Hematopoietic multipotent progenitor cell treated with erythropoietin and hydrocortisone succinate and interleukin-3 and kit ligand, for 4 days (in vitro differentiated cells): ENCODE measurements around the gene TMEM242.

Experiments
- DNase-seq: peaks from one replicate; pipeline ENCODE4 v3.0.0-alpha.2; 2015

TMEM242 gene

DNA sequence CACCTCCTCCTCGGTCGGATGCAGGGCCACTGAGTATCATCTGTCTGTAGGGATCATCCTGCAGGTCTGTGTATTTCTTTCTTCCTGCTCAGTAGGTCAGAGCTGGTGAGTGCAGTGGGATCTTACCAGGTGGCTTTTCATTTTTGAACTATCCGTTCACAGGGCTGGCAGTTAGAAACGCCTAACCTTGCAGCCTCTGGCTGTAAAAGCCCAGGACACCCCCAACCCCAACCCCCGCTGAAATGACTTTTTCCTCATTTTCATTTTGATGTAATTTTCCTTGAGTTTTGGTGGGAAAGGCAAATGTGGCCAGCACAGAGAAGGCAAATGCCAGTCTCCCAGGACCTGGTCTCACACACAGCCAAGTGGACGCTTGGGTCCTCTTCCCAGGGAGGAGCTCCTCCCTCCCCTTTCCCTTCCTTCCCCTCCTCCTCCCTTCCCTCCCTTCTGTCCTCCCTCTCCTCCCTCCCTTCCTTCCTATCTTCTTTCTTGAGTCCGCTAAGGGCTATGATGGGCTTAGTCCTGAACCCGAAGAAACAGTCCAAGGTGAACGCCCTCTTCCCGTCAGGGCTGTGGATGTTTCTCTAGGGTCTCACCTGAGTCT, 36.0 kb downstream of the TMEM242 start:
- DNase-seq, result no peak

DNA sequence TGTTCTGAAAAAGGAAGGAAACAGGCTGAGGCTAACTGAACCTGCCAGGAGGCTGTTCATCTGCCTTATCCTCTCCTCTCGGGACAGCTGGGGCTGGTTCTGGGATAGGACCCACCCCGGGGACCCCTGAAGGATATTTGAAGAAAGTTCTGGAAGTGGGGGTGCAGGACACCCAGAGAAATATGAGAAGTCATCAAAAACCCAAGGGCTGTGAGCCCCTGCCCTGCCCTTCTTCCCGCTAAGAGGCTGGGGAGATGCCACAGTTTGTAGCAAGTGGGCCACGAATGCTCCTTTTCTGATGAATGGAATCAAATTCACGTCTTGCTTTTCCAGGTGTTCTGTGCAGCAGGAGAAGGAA, 37.9 kb downstream of the TMEM242 start:
- DNase-seq, result no peak

DNA sequence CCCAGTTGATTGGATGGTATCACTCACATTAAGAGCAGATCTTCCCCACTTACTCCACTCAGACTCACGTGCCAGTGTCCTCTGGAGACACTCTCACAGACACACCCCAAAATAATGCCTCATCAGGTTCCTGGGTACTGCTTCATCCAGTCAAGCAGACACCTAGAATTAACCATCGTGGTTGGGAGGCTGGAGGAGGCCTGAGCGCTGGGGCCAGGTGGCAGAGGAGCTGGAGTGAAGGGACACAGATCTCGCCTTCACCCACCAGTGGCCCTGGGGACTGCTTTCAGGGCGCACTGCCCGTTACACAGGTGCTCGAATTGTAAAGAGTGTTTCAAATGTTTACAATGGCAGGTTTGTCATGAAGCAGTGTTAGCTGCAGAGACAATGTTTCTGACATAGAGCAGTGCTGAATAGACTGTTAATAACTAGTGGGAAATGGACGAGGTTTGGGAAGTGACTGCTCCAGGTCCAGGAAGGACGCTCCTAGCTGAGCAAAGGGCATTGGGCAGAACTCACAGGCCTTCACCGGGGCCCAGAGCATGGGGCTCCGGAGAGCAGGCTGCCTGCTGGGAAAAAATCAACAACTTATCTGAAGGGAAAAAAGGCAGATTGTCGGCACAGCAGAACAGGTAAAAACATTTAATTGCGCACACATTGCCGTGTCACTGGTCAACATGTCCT, 38.4 kb downstream of the TMEM242 start:
- no peak for DNase-seq

DNA sequence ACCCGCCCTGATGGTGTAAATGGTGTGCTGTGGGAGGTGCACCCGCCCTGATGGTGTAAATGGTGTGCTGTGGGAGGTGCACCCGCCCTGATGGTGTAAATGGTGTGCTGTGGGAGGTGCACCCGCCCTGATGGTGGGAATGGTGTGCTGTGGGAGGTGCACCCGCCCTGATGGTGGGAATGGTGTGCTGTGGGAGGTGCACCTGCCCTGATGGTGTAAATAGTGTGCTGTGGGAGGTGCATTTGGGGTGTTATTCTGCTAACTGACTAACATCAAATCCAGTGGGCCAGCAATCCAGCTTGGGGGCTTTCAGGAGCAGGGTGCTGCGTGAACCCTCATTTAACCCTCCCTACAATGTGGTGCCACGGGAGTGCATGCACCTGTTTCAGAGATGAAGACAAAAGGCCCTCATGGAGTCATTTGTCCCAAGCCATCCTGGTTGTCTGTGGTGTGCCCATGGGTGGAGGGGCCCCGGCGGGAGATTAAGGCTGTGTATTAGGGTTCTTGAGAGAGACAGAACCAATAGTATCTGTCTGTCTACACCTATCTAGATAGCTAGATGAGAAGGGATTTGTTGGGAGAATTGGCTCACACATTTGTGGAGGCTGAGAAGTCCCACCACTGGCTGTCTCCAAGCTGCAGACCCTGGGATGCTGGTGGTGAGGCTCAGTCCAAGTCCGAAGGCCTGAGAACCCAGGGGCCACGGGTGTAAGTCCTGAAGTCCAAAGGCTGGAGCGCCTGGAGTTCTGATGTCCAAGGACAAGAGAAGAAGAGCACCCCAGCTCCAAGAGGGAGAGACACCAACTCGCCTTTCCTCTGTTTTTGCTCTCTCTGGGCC, 39.2 kb downstream of the TMEM242 start:
- no peak for DNase-seq

DNA sequence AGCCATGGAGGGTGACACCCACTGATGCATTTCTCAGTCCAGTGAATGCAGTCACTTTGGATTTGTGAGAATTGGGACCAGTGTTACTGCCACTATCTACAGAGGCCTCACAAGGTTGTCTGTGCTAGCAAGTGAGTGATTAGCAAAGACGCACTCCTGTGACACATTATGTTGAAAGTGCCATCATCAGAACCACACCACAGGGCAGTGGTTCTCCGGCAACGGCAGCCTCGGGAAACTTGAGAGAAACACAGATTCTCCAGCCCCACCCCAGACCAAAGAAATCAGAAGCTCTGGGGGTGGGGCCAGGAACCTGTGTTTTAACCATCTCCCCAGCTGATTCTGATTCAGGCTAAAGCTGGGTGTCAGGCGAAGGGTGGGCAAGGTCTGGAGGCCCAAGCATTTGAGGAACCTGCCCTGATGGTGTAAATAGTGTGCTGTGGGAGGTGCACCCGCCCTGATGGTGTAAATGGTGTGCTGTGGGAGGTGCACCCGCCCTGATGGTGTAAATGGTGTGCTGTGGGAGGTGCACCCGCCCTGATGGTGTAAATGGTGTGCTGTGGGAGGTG, 39.9 kb downstream of the TMEM242 start:
- DNase-seq, result peak; percentile 8

DNA sequence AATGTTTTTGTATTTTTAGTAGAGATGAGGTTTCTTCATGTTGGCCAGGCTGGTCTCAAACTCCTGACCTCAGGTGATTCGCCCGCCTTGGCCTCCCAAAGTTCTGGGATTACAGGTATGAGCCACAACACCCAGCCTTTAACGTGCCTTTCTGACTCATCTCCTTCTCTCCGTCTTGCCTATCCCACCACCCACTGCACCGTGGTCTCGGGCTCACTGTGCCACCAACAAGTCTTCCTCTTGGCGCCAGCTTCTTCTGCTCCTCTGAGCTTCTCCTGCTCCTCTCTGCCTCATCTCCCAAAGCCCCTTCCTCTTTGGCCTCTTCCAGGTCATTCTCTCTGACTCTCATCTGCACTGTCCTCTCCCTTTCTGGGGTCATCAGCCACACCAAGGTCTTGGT, 41.0 kb downstream of the TMEM242 start:
- DNase-seq, result no peak

DNA sequence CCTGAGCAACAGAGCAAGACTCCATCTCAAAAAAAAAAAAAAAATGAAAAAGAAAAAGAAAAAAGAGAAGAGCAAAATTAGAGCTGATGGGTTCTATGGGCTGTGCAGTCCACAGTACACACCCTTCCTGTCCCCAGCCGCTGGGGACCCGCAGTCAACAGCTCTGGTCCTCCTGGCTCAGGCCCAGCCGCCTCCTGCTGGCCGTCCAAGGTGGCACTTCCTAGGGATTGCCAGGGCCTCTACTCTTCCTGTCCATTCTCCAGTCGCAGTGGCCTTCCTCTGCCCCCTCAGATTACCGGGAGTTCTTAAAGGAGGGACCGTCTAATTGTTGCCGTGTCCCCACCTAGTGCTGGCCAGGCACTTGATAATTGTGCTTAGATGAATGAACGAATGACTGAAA, 41.7 kb downstream of the TMEM242 start:
- DNase-seq, result peak; percentile 87

DNA sequence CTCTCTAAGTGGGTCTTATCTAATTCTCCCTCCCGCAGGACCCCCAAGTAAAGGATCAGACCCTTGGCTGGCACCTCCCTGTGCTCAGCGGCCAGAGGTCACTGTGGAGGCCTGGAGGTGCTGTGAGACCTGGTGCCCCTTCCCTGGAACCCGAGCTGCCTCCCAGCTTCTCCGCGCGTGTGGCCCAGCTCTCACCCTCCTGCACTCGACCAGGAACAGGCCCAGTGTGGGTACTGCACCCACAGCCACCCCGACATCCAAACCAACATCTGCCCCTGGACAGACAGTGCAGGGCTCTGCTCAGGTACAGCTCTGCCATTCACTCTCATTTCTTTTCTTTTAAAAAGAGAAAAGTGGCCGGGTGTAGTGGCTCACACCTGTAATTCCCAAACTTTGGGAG, 42.4 kb downstream of the TMEM242 start:
- DNase-seq, result no peak

DNA sequence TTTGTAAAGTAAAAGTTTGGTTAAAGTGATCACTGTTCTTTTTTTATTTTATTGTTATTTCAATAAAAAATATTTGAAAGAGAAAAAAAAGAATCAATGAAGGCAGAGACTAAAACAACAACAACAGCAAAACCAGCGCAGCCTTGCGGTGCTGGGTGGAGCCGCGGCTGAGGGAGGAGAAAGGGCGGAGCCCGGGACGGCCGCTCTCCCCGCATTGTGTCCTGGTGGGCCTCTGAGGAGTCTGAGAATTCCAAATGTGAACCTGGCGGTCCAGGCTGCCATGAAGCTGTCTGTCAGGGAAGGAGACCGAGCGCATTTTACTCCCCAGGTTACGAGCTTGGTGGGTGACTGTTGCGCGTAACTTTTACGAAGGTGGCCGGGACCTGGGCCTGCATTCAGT, 43.2 kb downstream of the TMEM242 start:
- no peak for DNase-seq

DNA sequence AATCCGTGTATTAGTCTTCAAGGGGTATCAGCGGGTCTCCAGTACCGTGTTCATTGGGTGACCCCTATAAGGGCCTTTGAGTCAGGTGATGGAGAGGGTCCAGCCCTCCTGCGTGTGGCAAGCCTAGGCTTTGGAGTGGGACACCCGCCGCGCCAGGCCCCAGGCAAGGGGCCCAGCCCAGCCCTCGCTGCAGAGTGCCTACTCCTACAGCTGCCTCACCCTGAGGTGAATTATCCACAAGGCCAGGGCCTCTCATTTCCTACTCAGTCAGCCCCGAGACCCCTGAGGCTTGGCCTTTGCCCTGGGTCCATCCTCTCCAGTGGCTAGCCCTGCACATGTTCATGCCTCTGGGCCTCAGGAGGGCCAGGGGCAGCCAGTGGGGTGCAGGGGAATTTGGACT, 45.1 kb downstream of the TMEM242 start:
- DNase-seq, result no peak

DNA sequence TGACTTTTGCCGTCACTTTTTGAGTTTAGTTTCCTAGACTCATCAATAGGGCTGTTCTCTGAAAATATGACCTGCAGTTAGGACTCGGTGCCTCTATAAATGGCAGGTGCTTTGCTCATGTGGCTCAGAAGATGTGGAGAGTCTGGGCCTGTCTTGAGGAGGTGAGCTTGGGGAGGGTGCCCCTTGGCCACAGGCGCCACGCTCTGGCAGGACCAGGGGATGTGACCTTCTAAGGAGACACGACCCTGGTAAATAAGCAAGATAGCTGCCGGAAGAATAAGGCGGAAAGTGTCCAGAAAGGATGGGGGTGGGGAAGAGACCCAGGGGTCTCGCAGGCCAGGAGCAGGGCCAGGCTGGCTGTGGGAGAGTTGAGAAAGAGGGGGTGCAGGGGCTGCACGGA, 46.6 kb downstream of the TMEM242 start:
- no peak for DNase-seq

DNA sequence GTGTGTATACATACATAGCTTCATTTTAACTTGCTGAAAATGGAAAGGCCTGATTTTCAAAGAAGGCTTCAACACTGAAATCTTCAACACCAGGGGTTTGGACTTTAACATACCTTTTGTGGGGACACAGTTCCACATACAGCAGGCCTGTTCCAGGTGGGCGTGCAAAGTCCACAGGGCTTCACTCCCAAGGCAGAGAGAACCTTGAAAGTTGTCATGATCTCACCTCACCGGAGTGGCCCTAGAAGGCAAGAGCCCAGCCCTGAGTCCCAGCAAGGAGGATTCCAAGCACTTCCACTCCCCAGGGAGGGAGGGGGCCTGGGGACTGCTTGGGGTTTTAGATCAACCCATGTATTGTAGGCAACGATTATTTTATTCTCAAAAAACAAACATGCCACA, 47.2 kb downstream of the TMEM242 start:
- DNase-seq, result no peak

DNA sequence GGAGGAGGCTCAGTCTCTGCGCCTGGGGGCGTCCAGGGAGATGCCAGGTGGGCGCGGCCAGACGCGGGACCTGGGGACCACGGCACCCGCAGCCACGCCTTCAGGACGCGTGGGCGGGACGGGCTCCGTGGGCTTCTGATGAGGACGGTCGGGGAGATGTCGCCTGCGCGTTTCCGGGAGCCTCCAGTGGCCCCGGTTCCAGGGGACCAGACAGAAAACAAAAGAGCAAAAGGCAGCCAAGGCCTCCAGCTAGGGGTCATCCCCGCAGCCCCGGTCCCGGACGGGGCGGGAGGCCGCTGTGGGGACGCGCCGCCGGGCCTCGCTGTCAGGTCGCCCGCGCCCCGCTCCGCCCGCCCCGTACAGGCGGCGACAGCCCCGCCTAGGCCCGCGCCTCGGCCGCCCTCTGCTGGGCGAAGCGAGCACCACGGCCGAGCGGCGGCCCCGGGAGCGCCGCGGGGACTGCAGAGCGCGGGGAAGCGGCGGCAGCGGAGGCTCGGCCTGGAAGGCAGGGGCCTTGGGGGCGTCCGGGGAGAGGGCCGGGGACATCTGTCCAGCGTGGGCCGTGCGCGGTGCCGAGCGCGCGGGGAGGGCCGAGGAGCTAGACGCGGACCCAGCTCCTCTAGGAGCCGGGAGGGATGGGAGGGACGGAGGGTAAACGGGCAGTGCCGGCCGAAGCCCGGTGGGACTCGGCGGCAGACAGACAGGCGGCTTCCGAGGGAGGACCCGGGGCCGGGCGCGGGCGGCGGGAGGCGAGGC, 48.7 kb downstream of the TMEM242 start:
- peak; percentile 90 for DNase-seq

DNA sequence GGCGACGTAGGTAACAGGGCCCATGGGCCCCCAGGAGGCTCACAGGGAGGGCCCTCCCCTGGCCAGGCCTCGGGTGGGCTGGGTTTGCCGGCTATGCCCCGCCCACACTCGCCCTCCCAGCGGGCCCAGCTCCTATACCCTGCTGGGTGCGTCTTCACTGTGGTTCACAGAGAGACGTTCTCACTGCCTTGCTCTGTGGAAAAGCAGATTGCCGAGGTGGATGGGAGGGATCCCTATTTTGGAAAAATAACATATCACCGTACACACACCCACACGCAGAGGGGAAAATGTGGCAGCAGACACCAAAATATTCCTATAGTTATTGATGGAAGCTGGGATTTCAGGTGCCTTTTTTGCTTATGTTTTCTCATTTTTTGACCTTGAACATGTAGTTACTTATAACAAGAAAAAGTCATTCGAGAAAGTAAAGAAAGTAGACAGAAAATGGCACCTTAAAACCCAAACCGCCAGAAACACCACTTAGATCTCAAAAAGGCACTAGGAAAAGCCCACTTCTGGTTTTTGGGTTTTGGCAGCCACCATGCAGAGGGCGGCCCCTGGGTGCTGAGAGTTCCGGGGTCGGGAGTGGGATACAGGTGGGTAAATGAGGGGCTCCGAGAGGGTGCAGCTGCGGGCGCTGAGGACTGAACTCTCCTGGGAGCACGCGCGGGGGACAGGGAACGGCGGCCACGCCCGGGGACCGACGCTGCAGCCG, 49.4 kb downstream of the TMEM242 start:
- DNase-seq, result peak; percentile 78

DNA sequence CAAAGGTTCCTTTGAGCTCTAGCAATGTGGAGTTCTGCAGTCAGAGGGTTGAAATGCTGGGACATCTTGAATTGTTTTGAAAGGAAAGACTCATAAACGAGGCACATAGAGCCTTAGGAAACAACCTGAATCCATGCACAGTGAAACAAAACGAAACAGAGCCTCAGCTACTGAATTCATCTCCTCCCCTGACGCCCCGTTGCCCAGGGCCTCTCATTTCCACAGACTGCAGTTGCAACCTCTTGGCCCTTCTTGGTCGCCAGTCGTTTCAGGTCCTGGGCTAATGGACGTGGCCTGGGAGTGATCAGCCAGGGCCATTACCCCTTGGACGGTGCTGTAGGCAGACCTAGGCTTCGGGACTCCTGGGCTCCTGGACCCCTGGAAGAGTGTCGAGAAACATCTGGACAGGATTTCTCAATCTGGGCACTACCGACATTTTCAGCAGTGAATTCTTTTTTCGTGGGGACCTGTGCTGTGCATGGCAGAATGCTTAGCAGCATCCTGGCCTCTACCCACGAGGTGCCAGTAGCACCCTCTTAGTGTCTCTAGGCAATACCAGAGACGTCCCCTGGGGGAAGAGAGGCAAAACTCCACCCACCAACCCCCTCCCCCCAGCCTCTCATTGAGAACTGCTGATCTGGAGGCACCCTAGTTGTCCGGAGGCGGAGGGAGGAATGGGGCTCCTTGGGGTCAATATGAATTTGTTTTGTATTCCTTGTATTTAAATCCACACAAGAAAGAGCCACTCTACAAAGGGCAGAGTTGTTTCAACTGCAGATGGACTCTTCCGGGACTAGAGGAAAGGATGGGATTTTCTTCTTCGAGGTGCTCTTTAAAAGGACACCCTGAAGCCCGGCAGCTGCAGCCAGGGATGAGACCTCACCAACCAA, 50.2 kb downstream of the TMEM242 start:
- peak; percentile 57 for DNase-seq

DNA sequence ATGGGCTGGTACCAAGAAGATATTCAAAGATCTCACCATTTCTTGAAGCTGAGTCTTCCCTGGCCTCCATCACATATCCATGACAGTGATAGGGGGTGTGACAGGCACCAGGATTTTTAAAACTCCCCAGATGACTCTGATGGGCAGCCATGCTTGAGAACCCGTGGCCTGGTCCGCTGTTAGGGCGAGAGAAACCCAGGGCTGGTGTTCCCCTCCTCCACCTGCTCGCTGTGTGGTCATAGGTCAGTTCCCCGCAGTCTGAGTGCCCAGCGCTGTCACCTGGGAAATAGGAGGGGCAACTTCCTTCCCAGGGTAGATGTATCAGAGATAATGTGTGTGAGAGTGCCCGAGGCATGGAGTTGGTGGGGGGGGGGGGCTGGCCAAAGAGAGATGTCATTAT, 50.9 kb downstream of the TMEM242 start:
- DNase-seq, result no peak

DNA sequence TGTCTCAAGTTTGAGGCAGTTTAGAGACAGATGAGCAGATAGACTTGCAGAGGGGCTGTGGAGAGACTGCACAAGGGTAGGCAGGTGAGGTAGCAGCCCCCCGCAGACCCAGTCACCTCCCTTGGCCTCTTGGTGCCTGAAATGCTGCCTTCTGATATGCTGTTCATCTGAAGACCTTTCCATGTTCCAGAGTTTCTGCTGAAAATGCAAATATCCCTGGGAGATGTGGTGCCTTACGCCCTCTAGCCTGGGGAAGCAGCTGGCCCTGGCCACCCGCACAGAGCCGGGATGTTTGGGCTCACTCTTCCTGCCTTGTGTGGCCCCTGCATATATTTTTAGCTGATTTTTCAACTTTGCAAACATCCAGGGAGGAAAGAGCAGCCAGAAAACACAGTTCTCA, 51.4 kb downstream of the TMEM242 start:
- DNase-seq, result no peak

DNA sequence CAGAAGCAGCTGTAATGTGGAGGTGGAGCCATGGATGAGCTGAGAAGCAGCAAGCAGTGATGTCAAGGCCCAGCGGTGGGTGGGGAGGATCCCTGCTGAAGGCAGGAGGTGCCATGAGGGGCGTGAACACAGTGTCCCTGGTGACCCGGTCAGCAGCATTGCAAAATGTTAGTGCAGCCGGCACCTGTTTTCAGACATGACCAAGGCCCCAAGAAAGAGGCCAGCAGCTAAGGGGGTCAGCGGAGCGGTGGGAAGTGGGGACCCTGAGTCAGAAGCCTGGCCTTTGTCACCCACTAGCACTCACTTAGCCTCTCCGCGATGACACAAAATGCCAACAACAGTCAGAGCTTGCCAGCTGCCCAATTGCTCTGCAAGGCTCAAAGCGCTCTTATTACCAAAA, 51.9 kb downstream of the TMEM242 start:
- no peak for DNase-seq

DNA sequence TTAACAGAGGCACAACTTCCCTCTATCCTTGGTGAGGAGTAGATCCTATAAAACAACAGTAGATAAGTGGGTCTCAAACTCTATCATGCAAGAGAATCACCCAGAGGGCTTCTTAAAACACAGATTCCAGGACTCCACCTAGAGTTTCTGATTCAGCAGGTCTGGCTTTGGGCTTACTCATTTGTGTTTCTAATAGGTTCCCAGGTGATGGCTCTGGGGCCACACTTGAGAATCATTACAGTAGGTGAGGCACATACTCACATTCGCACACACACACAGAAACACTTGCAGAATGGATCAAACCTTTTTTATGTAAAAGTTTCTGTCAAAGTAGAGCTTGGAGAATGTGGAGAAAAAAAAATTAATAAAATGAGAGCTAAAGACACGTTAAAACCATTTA, 52.4 kb downstream of the TMEM242 start:
- DNase-seq, result no peak

DNA sequence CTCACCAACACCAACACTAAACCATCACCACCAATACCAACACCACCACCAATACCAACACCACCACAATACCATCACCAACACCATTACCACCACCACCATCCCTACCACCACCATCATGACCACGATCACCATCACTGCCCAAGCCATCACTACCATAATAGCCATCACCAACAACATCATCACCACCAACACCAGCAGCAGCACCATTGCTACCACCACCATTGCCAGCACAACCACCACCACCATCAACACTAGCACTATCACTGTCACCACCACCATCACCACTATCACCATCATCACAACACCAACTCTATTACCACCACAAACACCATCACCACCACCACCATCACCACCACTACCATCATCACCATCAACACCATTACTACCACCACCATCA, 53.0 kb downstream of the TMEM242 start:
- DNase-seq, result no peak

DNA sequence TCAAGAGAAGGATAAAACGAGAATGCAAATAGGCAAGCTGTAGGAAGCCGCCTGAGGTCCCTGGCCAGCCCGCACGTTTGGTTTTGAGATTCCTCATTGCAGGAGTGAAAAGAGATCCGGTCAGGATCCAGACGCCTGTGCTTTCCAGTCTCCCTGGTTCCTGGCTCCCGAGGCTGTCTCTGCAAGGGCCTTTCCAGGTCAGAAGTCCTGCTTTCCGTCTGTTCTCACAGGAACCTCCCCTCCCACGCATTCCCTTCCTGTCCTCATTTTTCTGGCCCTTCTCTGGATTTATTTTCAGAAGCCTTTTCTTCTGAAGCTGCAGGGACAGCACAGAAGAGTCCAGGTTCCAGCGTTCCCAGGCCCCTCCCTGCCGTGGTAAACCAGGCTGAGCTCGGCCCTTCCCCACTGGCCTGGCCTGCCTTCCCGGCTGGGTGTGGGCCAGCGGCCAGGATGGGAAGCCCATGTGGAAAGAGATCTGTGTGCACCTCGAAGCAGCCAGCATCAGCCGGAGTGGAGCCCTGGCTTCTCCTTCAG, 54.0 kb downstream of the TMEM242 start:
- DNase-seq, result no peak
